Measurements from ENCODE around the gene CDHR5.

The CDHR5 gene

DNA sequence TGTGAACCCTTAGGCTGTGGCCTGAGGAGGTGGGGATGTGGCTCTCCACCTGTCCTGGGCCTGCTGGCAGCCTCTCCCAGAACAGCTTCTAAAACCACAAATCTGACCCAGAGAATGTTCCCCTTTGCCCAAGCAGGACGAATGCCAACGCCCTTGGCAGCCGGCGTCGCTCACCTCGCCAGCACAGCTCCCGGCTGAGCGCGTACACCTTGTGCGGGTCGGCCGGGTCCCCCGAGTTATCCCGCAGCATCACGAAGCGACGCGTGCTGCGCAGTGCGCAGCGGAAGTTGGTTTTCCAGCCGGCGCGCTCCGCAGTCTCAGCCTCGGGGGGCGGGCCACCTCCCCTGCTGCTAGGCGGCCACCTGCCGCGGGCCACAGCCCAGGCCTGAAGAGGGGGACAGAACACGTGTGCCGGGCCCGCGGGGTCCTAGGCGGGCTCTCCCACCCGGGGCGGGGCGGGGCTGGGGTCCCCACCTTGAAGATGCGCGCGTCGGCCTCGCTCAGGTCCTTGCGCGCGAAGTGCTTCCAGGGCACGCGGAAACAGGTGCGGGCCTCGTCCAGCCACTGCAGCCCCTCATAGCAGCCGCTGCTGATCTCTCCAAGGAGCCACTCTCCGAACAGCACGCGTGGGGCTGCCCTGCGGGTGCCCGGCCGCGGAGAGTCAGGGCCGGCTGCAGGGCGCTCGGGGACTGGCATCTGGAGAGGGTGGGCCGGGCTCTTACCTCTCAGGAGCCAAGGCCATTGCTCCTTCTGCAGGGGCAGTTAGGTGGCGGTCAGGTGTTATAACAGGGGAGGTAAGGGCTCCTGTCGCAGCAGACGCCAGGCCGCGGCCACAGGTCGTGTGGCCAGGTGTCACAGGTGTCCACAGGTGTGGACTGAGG, 9.9 kb downstream of the CDHR5 start:
- H3K9me3 ChIP-seq (ENCODE audit: severe bottlenecking), result no peaks in the 10 kb centered on the region
- H3K4me3 ChIP-seq (ENCODE audit: low read depth, low read length), result peak overlapping the region; percentile 53
- no peaks in the 10 kb centered on the region for H3K27me3 ChIP-seq (ENCODE audit: insufficient read depth, low read depth, severe bottlenecking)
- TF ChIP-seq, protein P1, sequence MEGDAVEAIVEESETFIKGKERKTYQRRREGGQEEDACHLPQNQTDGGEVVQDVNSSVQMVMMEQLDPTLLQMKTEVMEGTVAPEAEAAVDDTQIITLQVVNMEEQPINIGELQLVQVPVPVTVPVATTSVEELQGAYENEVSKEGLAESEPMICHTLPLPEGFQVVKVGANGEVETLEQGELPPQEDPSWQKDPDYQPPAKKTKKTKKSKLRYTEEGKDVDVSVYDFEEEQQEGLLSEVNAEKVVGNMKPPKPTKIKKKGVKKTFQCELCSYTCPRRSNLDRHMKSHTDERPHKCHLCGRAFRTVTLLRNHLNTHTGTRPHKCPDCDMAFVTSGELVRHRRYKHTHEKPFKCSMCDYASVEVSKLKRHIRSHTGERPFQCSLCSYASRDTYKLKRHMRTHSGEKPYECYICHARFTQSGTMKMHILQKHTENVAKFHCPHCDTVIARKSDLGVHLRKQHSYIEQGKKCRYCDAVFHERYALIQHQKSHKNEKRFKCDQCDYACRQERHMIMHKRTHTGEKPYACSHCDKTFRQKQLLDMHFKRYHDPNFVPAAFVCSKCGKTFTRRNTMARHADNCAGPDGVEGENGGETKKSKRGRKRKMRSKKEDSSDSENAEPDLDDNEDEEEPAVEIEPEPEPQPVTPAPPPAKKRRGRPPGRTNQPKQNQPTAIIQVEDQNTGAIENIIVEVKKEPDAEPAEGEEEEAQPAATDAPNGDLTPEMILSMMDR (IDR thresholded peaks at IDR 0.05; ENCODE audit: low read depth, low read length), result no peak
- peaks cover 45% of the 10 kb centered on the region for H3K36me3 ChIP-seq
- peak overlapping the region; percentile 84 for H3K27ac ChIP-seq
- DNase-seq, result peak; percentile 5

GRCh38 chr11:614021-614622, 10.6 kb downstream of the CDHR5 start:
- Histone ChIP-seq H3K36me3 (peaks cover 52% of the 10 kb centered on the region), H3K27me3 (ENCODE audit: insufficient read depth, low read depth, severe bottlenecking) (no peaks in the 10 kb centered on the region), H3K9me3 (ENCODE audit: severe bottlenecking) (no peaks in the 10 kb centered on the region), H3K27ac (no peak overlapping the region), H3K4me3 (ENCODE audit: low read depth, low read length) (no peak overlapping the region)
- peak; percentile 7 for DNase-seq
- TF ChIP-seq, protein P1 (IDR thresholded peaks at IDR 0.05; ENCODE audit: low read depth, low read length), result no peak

DNA sequence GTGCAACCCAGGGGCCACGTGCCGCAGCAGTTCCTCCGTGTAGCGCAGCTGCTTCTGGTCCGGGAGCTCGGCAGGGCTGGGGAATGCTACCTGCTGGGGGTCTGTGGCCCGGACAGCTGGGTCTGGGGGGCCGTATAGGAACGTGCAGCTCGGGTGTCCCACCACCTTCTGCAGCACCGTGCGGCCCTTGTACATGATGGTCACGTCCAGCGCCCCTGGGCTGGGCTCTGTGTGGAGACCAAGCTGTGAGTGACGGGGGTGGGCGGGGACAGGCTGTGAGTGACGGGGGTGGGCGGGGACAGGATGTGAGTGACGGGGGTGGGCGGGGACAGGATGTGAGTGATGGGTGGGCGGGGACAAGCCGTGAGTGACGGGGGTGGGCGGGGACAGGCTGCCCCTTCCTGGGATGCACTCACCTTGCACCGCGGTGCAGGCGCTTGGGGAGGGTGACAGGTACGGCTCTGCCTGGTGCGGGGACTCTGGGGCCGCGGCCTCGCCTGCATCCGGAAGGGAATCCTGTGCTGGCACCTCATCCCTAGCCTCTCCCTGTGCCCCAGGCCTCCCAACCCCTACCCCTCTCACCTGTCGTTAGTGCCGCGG, 11.3 kb downstream of the CDHR5 start:
- H3K4me3 ChIP-seq (ENCODE audit: low read depth, low read length), result no peak overlapping the region
- no peaks in the 10 kb centered on the region for H3K27me3 ChIP-seq (ENCODE audit: insufficient read depth, low read depth, severe bottlenecking)
- peak overlapping the region; percentile 75 for H3K27ac ChIP-seq
- H3K9me3 ChIP-seq (ENCODE audit: severe bottlenecking), result no peaks in the 10 kb centered on the region
- DNase-seq, result peak; percentile 81
- TF ChIP-seq, protein P1 (IDR thresholded peaks at IDR 0.05; ENCODE audit: low read depth, low read length), result no peak
- peaks cover 59% of the 10 kb centered on the region for H3K36me3 ChIP-seq

- H3K27me3 ChIP-seq (ENCODE audit: insufficient read depth, low read depth, severe bottlenecking), result no peaks in the 10 kb centered on the region
- peaks cover 64% of the 10 kb centered on the region for H3K36me3 ChIP-seq
- H3K9me3 ChIP-seq (ENCODE audit: severe bottlenecking), result no peaks in the 10 kb centered on the region
- no peak overlapping the region for H3K4me3 ChIP-seq (ENCODE audit: low read depth, low read length)
- TF ChIP-seq, protein P1 (IDR thresholded peaks at IDR 0.05; ENCODE audit: low read depth, low read length), result no peak
- H3K27ac ChIP-seq, result peak overlapping the region; percentile 75
- no peak for DNase-seq
These were observed 11.8 kb downstream of the CDHR5 start for GRCh38 chr11:612961-613300.

DNA sequence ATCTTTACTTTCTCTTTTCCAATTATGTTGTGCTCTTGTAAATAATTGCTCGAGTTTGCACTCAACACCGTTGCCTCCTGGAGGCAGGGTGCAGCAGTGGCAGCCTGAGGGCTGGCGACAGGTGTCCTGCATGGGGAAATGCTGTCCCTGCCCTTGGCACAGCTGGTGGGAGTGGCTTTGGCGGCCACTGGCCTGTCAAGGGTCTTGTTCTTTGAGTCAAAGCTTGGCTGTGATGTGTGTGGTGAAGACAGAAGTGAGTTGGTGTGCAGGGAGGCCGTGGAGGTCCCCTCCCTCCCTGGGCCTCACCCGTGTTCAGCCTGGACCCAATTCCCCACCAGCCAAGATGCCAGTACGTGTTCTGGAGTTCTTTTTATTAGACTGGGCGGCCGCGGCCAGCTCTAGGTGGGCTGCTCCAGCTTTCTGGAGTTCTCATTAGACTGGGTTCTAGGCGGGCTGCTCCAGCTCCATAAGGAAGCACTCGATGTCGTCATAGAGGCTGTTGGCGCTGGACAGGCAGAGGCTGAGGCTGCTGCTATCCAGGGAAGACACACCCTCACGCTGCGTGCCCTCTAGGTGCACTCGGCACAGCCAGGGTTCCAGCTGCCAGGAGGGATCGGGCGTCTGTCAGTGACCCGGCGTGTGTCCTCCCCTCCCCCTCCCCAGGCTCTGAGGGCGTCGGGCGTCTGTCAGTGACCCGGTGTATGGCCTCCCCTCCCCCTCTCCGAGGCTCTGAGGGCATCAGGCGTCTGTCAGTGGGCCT, 12.4 kb downstream of the CDHR5 start:
- peak; percentile 80 for DNase-seq
- TF ChIP-seq, protein P1 (IDR thresholded peaks at IDR 0.05; ENCODE audit: low read depth, low read length), result peak; percentile 55
- Histone ChIP-seq H3K9me3 (ENCODE audit: severe bottlenecking) (no peaks in the 10 kb centered on the region), H3K27ac (peak overlapping the region; percentile 75), H3K36me3 (peaks cover 70% of the 10 kb centered on the region), H3K27me3 (ENCODE audit: insufficient read depth, low read depth, severe bottlenecking) (no peaks in the 10 kb centered on the region), H3K4me3 (ENCODE audit: low read depth, low read length) (no peak overlapping the region)

All from WERI-Rb-1 (cell line).